ENCODE measurements around the gene REC8. TPM values are rescaled to one million over a fixed set of nuclear protein-coding genes. Genes with fewer than 3 reads are reported as not detected.
"Not testable (repeated sequence)": the region's sequence is repeated elsewhere in the genome, so short reads cannot be mapped to it uniquely, and the experiment has no call there.

Gene REC8
- total RNA-seq, 1 experiment from 2014 or later: 6.5 TPM

GRCh38 chr14:24197056-24197450, 25.2 kb downstream of the REC8 start:
- intact Hi-C loops (cut with micrococcal nuclease; ENCODE audit: unreplicated experiment): no loop called here
- no TSS peak for BruUV-seq (replicated peaks)
- Histone ChIP-seq H3K4me2 (peak overlapping the region; percentile 71), H4K20me1 (ENCODE audit: insufficient read depth) (no peaks in the 10 kb centered on the region), H3K36me3 (ENCODE audit: low read depth) (no peaks in the 10 kb centered on the region), H3K27me3 (ENCODE audit: insufficient read depth, low read depth) (no peaks in the 10 kb centered on the region), H2AFZ (no peak overlapping the region), H3K4me3 (peak overlapping the region; percentile 71; the same call in 1 of the 2 replicates), H3K27ac (no peak overlapping the region), H3F3A (ENCODE audit: insufficient read depth, low read depth) (peaks cover 8% of the 10 kb centered on the region; the same call in 1 of the 2 replicates), H3K9me3 (ENCODE audit: insufficient read depth, low read depth) (no peaks in the 10 kb centered on the region; the same call in 1 of the 2 replicates), H3K9me2 (ENCODE audit: insufficient read depth) (no peaks in the 10 kb centered on the region), H3K79me2 (ENCODE audit: low read depth) (peaks cover 33% of the 10 kb centered on the region), H3K4me1 (replicated peaks; ENCODE audit: insufficient read depth) (0 out of 2 replicates have a peak, but pooled peaks cover 7% of the 10 kb centered on the region)
- ChIA-PET POLR2A (ENCODE audit: unreplicated experiment) (no interaction called here), CTCF (no interaction called here)
- TF ChIP-seq CTCF (conservative IDR thresholded peaks at IDR 0.05): no peak
- no peak for TF ChIP-seq EZH2 (IDR thresholded peaks at IDR 0.05; ENCODE audit: low read depth)
- DNase-seq: no peak

- no peaks in the 10 kb centered on the region for H3K27me3 ChIP-seq (ENCODE audit: insufficient read depth, low read depth)
- no peaks in the 10 kb centered on the region; the same call in 1 of the 2 replicates for H3K9me3 ChIP-seq (ENCODE audit: insufficient read depth, low read depth)
- H3K79me2 ChIP-seq (ENCODE audit: low read depth): peaks cover 31% of the 10 kb centered on the region
- intact Hi-C loops (cut with micrococcal nuclease; ENCODE audit: unreplicated experiment): no loop called here
- H2AFZ ChIP-seq: no peak overlapping the region
- no peak overlapping the region for H3K4me2 ChIP-seq
- peaks cover 8% of the 10 kb centered on the region; the same call in 1 of the 2 replicates for H3F3A ChIP-seq (ENCODE audit: insufficient read depth, low read depth)
- H3K9me2 ChIP-seq (ENCODE audit: insufficient read depth): no peaks in the 10 kb centered on the region
- no peak for DNase-seq
- no peak overlapping the region for H3K4me3 ChIP-seq
- H4K20me1 ChIP-seq (ENCODE audit: insufficient read depth): no peaks in the 10 kb centered on the region
- no peaks in the 10 kb centered on the region for H3K36me3 ChIP-seq (ENCODE audit: low read depth)
- POLR2A ChIA-PET (ENCODE audit: unreplicated experiment): no interaction called here
- no peak for TF ChIP-seq CTCF (conservative IDR thresholded peaks at IDR 0.05)
- TF ChIP-seq EZH2 (IDR thresholded peaks at IDR 0.05; ENCODE audit: low read depth): no peak
- no TSS peak for BruUV-seq (replicated peaks)
- no peak overlapping the region for H3K27ac ChIP-seq
- 0 out of 2 replicates have a peak, but pooled peaks cover 7% of the 10 kb centered on the region for H3K4me1 ChIP-seq (replicated peaks; ENCODE audit: insufficient read depth)
- CTCF ChIA-PET: no interaction called here
Observed at GRCh38 chr14:24198814-24199524, 27.1 kb downstream of the REC8 start.

GRCh38 chr14:24202538-24202937, 30.7 kb downstream of the REC8 start:
- H3K9me2 ChIP-seq (ENCODE audit: insufficient read depth); H3K27ac ChIP-seq; H2AFZ ChIP-seq; POLR2A ChIA-PET (ENCODE audit: unreplicated experiment); DNase-seq; BruUV-seq (replicated peaks); H3K36me3 ChIP-seq (ENCODE audit: low read depth); H3K27me3 ChIP-seq (ENCODE audit: insufficient read depth, low read depth); H3K79me2 ChIP-seq (ENCODE audit: low read depth); H3K9me3 ChIP-seq (ENCODE audit: insufficient read depth, low read depth); H3K4me1 ChIP-seq (replicated peaks; ENCODE audit: insufficient read depth); CTCF ChIA-PET; H3K4me3 ChIP-seq; H4K20me1 ChIP-seq (ENCODE audit: insufficient read depth); intact Hi-C loops (cut with micrococcal nuclease; ENCODE audit: unreplicated experiment); H3K4me2 ChIP-seq; H3F3A ChIP-seq (ENCODE audit: insufficient read depth, low read depth): not testable (repeated sequence)

GRCh38 chr14:24203249-24203886, 31.5 kb downstream of the REC8 start:
- H3K9me3 ChIP-seq (ENCODE audit: insufficient read depth, low read depth); H3K27ac ChIP-seq; DNase-seq; H3K9me2 ChIP-seq (ENCODE audit: insufficient read depth); H3K4me1 ChIP-seq (replicated peaks; ENCODE audit: insufficient read depth); H3K79me2 ChIP-seq (ENCODE audit: low read depth); H3F3A ChIP-seq (ENCODE audit: insufficient read depth, low read depth); H3K4me2 ChIP-seq; H3K4me3 ChIP-seq; POLR2A ChIA-PET (ENCODE audit: unreplicated experiment); H4K20me1 ChIP-seq (ENCODE audit: insufficient read depth); intact Hi-C loops (cut with micrococcal nuclease; ENCODE audit: unreplicated experiment); H2AFZ ChIP-seq; H3K27me3 ChIP-seq (ENCODE audit: insufficient read depth, low read depth); BruUV-seq (replicated peaks); H3K36me3 ChIP-seq (ENCODE audit: low read depth): not testable (repeated sequence)
- CTCF ChIA-PET: interaction anchor here (0.7 kb wide), 1 partner anchor 42 kb away, joined by 3 read pairs; the partner anchor contains the start of gene IRF9
